CD4-positive, alpha-beta T cell (primary cell): ENCODE data around the gene PDE7B. TPM values are rescaled to one million over a fixed set of nuclear protein-coding genes. Genes with fewer than 3 reads are reported as not detected.

Experiments
- ATAC-seq: fragments of 200-7000 bp; cut with Tn5 transposase; one replicate; pipeline ENCODE4 v1.10.0; 2022; ENCODE audit warnings: mild to moderate bottlenecking; ENCODE audit not compliant: poor library complexity
- CTCF ChIA-PET: fragments of 350-600 bp; sonication (Branson Sonifier 250); formaldehyde crosslinking; loops from one replicate; lab custom pipeline; 2021; ENCODE audit warnings: antibody characterized with exemption, inconsistent platforms; lab: Charles Lee
- POLR2A ChIA-PET: fragments of 350-600 bp; sonication (Branson Sonifier 250); formaldehyde crosslinking; loops from one replicate; lab custom pipeline; 2021; ENCODE audit warnings: antibody characterized with exemption, inconsistent platforms; lab: Charles Lee
- DNase-seq, 14 experiments: peaks; one replicate each; pipeline ENCODE4 v3.0.0-alpha.2; 2013 to 2020; ENCODE audit warnings: mixed read lengths in 2 of 14
- H3K27ac ChIP-seq, 2 donors: one replicate each; pipeline versions ENCODE4 v1.5.1 to v1.7.0; 2013; ENCODE audit warnings: low read length in 2 of 2, low read depth in 1 of 2, mild to moderate bottlenecking in 1 of 2
- H3K27me3 ChIP-seq, 2 experiments: 1 replicate in 1 of 2; 2 replicates in 1 of 2; pipeline versions ENCODE4 v1.6.1 to v1.7.0; 2013; ENCODE audit warnings: low read length in 2 of 2, control low read depth in 1 of 2, mild to moderate bottlenecking in 1 of 2, moderate library complexity in 1 of 2; ENCODE audit not compliant: insufficient read depth in 2 of 2, control insufficient read depth in 1 of 2
- H3K36me3 ChIP-seq: one replicate; pipeline ENCODE4 v1.6.1; 2013; ENCODE audit warnings: low read length, control low read depth; ENCODE audit not compliant: insufficient read depth
- H3K4me1 ChIP-seq: one replicate; pipeline ENCODE4 v1.6.1; 2013; ENCODE audit warnings: low read length, control low read depth; ENCODE audit not compliant: insufficient read depth
- H3K4me3 ChIP-seq: one replicate; pipeline ENCODE4 v1.5.1; 2013; ENCODE audit warnings: mild to moderate bottlenecking, low read length, moderate library complexity
- H3K9me3 ChIP-seq, 2 experiments: 1 replicate in 1 of 2; 2 replicates in 1 of 2; pipeline versions ENCODE4 v1.6.1 to v1.7.0; 2013; ENCODE audit warnings: low read length in 2 of 2, mild to moderate bottlenecking in 2 of 2, control low read depth in 1 of 2, moderate library complexity in 1 of 2; ENCODE audit not compliant: control insufficient read depth in 1 of 2, insufficient read depth in 1 of 2
- H3K27ac Mint-ChIP-seq: one replicate; pipeline ENCODE4 v1.8.0; 2020; ENCODE audit warnings: mixed read lengths
- H3K27me3 Mint-ChIP-seq: one replicate; pipeline ENCODE4 v1.8.0; 2021; ENCODE audit warnings: mixed read lengths
- H3K36me3 Mint-ChIP-seq: one replicate; pipeline ENCODE4 v1.8.0; 2021; ENCODE audit warnings: low read depth, mixed read lengths
- H3K4me1 Mint-ChIP-seq: one replicate; pipeline ENCODE4 v1.8.0; 2021; ENCODE audit warnings: low read depth, mixed read lengths
- H3K4me3 Mint-ChIP-seq: one replicate; pipeline ENCODE4 v1.8.0; 2020; ENCODE audit warnings: mild to moderate bottlenecking, mixed read lengths
- H3K9me3 Mint-ChIP-seq: one replicate; pipeline ENCODE4 v1.8.0; 2020; ENCODE audit warnings: mixed read lengths
- CTCF ChIP-seq: fragments of 200-600 bp; IDR thresholded peaks from one replicate; pipeline ENCODE4 v1.8.0; 2022; ENCODE audit warnings: antibody characterized with exemption, mild to moderate bottlenecking
- intact Hi-C, 2 experiments: fragments of 100-400 bp; cut with DNase I in 1 of 2; cut with micrococcal nuclease in 1 of 2; formaldehyde crosslinking; loops; one replicate each; pipeline versions ENCODE4 v1.15.1 to v1.9.0; 2023 to 2025; cut with DNase I, micrococcal nuclease
- total RNA-seq, 174 experiments: library from RNA in 2 of 174; stranded (reverse) in 2 of 174; gene quantifications; one replicate each; pipeline ENCODE4 v1.2.3 and lab custom pipeline; 2021 to 2026

Gene PDE7B
- total RNA-seq, 2 experiments from 2014 or later: 0.25 to 0.34 TPM

- H3K36me3 ChIP-seq: no peaks in the 10 kb centered on the region
- intact Hi-C loops: no loop called here
- ATAC-seq: no peak
- no peaks in the 10 kb centered on the region for H3K4me1 Mint-ChIP-seq
- no peak overlapping the region for H3K27ac ChIP-seq
- H3K4me3 Mint-ChIP-seq: no peak overlapping the region
- ChIA-PET POLR2A (no interaction called here), CTCF (no interaction called here)
- no peaks in the 10 kb centered on the region for H3K9me3 ChIP-seq
- no peak overlapping the region for H3K4me3 ChIP-seq
- H3K9me3 Mint-ChIP-seq: no peaks in the 10 kb centered on the region
- no peak for DNase-seq
- no peak for TF ChIP-seq CTCF
- H3K27ac Mint-ChIP-seq: no peak overlapping the region
- H3K27me3 Mint-ChIP-seq: no peaks in the 10 kb centered on the region
- no peaks in the 10 kb centered on the region for H3K4me1 ChIP-seq
- H3K27me3 ChIP-seq: no peaks in the 10 kb centered on the region
- no peaks in the 10 kb centered on the region for H3K36me3 Mint-ChIP-seq
Observed at GRCh38 chr6:136125585-136125984, 274.1 kb downstream of the PDE7B start.

GRCh38 chr6:136127873-136128272, 276.4 kb downstream of the PDE7B start:
- no peaks in the 10 kb centered on the region for H3K27me3 Mint-ChIP-seq
- POLR2A ChIA-PET: no interaction called here
- no peaks in the 10 kb centered on the region for H3K9me3 ChIP-seq
- H3K27ac Mint-ChIP-seq: no peak overlapping the region
- no peaks in the 10 kb centered on the region for H3K36me3 Mint-ChIP-seq
- H3K9me3 Mint-ChIP-seq: no peaks in the 10 kb centered on the region
- H3K4me3 Mint-ChIP-seq: no peak overlapping the region
- CTCF ChIA-PET: no interaction called here
- H3K4me1 ChIP-seq: no peaks in the 10 kb centered on the region
- no peaks in the 10 kb centered on the region for H3K36me3 ChIP-seq
- no peak for TF ChIP-seq CTCF
- intact Hi-C loops: no loop called here
- ATAC-seq: no peak
- DNase-seq: no peak
- H3K4me1 Mint-ChIP-seq: no peaks in the 10 kb centered on the region
- no peak overlapping the region for H3K27ac ChIP-seq
- H3K27me3 ChIP-seq: no peaks in the 10 kb centered on the region
- no peak overlapping the region for H3K4me3 ChIP-seq

- Mint-ChIP-seq H3K36me3 (no peaks in the 10 kb centered on the region), H3K4me1 (no peaks in the 10 kb centered on the region), H3K27ac (no peak overlapping the region), H3K27me3 (no peaks in the 10 kb centered on the region), H3K4me3 (no peak overlapping the region), H3K9me3 (no peaks in the 10 kb centered on the region)
- Histone ChIP-seq H3K27ac (no peak overlapping the region), H3K9me3 (no peaks in the 10 kb centered on the region), H3K4me3 (no peak overlapping the region), H3K36me3 (no peaks in the 10 kb centered on the region), H3K27me3 (no peaks in the 10 kb centered on the region), H3K4me1 (no peaks in the 10 kb centered on the region)
- no peak for DNase-seq
- ChIA-PET CTCF (no interaction called here), POLR2A (no interaction called here)
- intact Hi-C loops: no loop called here
- no peak for ATAC-seq
- TF ChIP-seq CTCF: no peak
Observed at GRCh38 chr6:136129365-136129764, 277.9 kb downstream of the PDE7B start.
